Measurements from ENCODE around the gene PPP1R2. TPM values are rescaled to one million over a fixed set of nuclear protein-coding genes. Genes with fewer than 3 reads are reported as not detected.
"Not testable (repeated sequence)": the region's sequence is repeated elsewhere in the genome, so short reads cannot be mapped to it uniquely, and the experiment has no call there.

Gene PPP1R2
- total RNA-seq, 1 experiment from 2014 or later, result 180 TPM

- no peak for DNase-seq (ENCODE audit: low read depth)
These were observed 3.6 kb downstream of the PPP1R2 start for GRCh38 chr3:195539479-195539878.

- DNase-seq (ENCODE audit: low read depth), result no peak
These were observed 5.1 kb downstream of the PPP1R2 start for GRCh38 chr3:195537995-195538394.

GRCh38 chr3:195535293-195535692 lies 7.8 kb downstream of the PPP1R2 start:
- no peak for DNase-seq (ENCODE audit: low read depth)

GRCh38 chr3:195532834-195533233 lies 10.3 kb downstream of the PPP1R2 start:
- DNase-seq (ENCODE audit: low read depth), result no peak

- DNase-seq (ENCODE audit: low read depth), result no peak
These were observed 10.8 kb downstream of the PPP1R2 start for GRCh38 chr3:195532345-195532744.

GRCh38 chr3:195531683-195532082 lies 11.4 kb downstream of the PPP1R2 start:
- no peak for DNase-seq (ENCODE audit: low read depth)

- no peak for DNase-seq (ENCODE audit: low read depth)
These were observed 16.6 kb downstream of the PPP1R2 start for GRCh38 chr3:195526492-195526891.

GRCh38 chr3:195524171-195524896 lies 18.8 kb downstream of the PPP1R2 start:
- no peak for DNase-seq (ENCODE audit: low read depth)

- DNase-seq (ENCODE audit: low read depth), result no peak
These were observed 20.7 kb downstream of the PPP1R2 start for GRCh38 chr3:195522254-195523023.

- no peak for DNase-seq (ENCODE audit: low read depth)
These were observed 26.1 kb downstream of the PPP1R2 start for GRCh38 chr3:195517030-195517429.

- not testable (repeated sequence) for DNase-seq (ENCODE audit: low read depth)
These were observed 28.4 kb downstream of the PPP1R2 start for GRCh38 chr3:195514610-195515235.

GRCh38 chr3:195512798-195513345 lies 30.3 kb downstream of the PPP1R2 start:
- DNase-seq (ENCODE audit: low read depth), result no peak

- no peak for DNase-seq (ENCODE audit: low read depth)
These were observed 32.0 kb downstream of the PPP1R2 start for GRCh38 chr3:195511136-195511535.

- no peak for DNase-seq (ENCODE audit: low read depth)
These were observed 34.9 kb downstream of the PPP1R2 start for GRCh38 chr3:195508185-195508584.

- no peak for DNase-seq (ENCODE audit: low read depth)
These were observed 67.5 kb downstream of the PPP1R2 start for GRCh38 chr3:195475614-195476013.

- peak; percentile 0 for DNase-seq (ENCODE audit: low read depth)
These were observed 68.0 kb downstream of the PPP1R2 start for GRCh38 chr3:195475116-195475515.

- no peak for DNase-seq (ENCODE audit: low read depth)
These were observed 74.3 kb downstream of the PPP1R2 start for GRCh38 chr3:195468841-195469240.

GRCh38 chr3:195468391-195468776 lies 74.7 kb downstream of the PPP1R2 start:
- DNase-seq (ENCODE audit: low read depth), result no peak

- DNase-seq (ENCODE audit: low read depth), result peak; percentile 30
These were observed 75.3 kb downstream of the PPP1R2 start for GRCh38 chr3:195467641-195468390.

- no peak for DNase-seq (ENCODE audit: low read depth)
These were observed 76.9 kb downstream of the PPP1R2 start for GRCh38 chr3:195466251-195466650.
